Measurements from ENCODE around the gene TEX14.
"Not testable (repeated sequence)": the region's sequence is repeated elsewhere in the genome, so short reads cannot be mapped to it uniquely, and the experiment has no call there.

DNA sequence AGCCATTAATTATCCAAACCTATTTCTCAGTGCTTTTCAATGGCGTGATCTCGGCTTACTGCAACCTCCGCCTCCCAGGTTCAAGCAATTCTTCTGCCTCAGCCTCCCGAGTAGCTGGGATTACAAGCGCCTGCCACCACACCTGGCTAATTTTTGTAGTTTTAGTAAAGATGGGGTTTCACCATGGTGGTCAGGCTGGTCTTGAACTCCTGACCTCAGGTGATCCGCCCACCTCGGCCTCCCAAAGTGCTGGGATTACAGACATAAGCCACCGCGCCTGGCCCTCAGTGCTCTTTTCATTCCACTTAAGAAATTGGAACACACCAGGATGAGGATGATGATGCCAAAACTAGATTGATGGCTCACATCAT is 32.1 kb downstream of the TEX14 start:
- TF ChIP-seq, protein P1, sequence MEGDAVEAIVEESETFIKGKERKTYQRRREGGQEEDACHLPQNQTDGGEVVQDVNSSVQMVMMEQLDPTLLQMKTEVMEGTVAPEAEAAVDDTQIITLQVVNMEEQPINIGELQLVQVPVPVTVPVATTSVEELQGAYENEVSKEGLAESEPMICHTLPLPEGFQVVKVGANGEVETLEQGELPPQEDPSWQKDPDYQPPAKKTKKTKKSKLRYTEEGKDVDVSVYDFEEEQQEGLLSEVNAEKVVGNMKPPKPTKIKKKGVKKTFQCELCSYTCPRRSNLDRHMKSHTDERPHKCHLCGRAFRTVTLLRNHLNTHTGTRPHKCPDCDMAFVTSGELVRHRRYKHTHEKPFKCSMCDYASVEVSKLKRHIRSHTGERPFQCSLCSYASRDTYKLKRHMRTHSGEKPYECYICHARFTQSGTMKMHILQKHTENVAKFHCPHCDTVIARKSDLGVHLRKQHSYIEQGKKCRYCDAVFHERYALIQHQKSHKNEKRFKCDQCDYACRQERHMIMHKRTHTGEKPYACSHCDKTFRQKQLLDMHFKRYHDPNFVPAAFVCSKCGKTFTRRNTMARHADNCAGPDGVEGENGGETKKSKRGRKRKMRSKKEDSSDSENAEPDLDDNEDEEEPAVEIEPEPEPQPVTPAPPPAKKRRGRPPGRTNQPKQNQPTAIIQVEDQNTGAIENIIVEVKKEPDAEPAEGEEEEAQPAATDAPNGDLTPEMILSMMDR (IDR thresholded peaks at IDR 0.05) = not testable (repeated sequence)
- TF ChIP-seq POLR2A, EP300 (IDR thresholded peaks at IDR 0.05): not testable (repeated sequence)

Data from ovary (tissue), 3 donors.